Immature natural killer cell (primary cell): ENCODE data around the gene GGTLC3. TPM values are rescaled to one million over a fixed set of nuclear protein-coding genes. Genes with fewer than 3 reads are reported as not detected.
"Not testable (repeated sequence)": the region's sequence is repeated elsewhere in the genome, so short reads cannot be mapped to it uniquely, and the experiment has no call there.

Source experiments
- DNase-seq, 3 donors: peaks; one replicate each; pipeline ENCODE4 v3.0.0; 2022; ENCODE audit warnings: mixed read lengths in 1 of 3
- H3K27ac Mint-ChIP-seq, 6 donors: one replicate each; pipeline ENCODE4 v1.8.0; 2020; ENCODE audit warnings: mixed read lengths in 6 of 6, mild to moderate bottlenecking in 5 of 6, inconsistent platforms in 4 of 6, moderate library complexity in 3 of 6
- H3K27me3 Mint-ChIP-seq, 3 donors: one replicate each; pipeline ENCODE4 v1.8.0; 2020 to 2021; ENCODE audit warnings: low read depth in 3 of 3, mild to moderate bottlenecking in 3 of 3, mixed read lengths in 3 of 3, moderate library complexity in 3 of 3, inconsistent platforms in 1 of 3
- H3K36me3 Mint-ChIP-seq, 3 donors: one replicate each; pipeline ENCODE4 v1.8.0; 2020; ENCODE audit warnings: mixed read lengths in 3 of 3, inconsistent platforms in 2 of 3, mild to moderate bottlenecking in 2 of 3
- H3K4me1 Mint-ChIP-seq, 2 donors: one replicate each; pipeline ENCODE4 v1.8.0; 2020; ENCODE audit warnings: inconsistent platforms in 2 of 2, mild to moderate bottlenecking in 2 of 2, mixed read lengths in 2 of 2, moderate library complexity in 1 of 2
- H3K4me3 Mint-ChIP-seq, 5 donors: one replicate each; pipeline ENCODE4 v1.8.0; 2020; ENCODE audit warnings: mild to moderate bottlenecking in 5 of 5, mixed read lengths in 5 of 5, inconsistent platforms in 3 of 5, moderate library complexity in 3 of 5
- H3K9me3 Mint-ChIP-seq, 6 donors: one replicate each; pipeline ENCODE4 v1.8.0; 2020; ENCODE audit warnings: mild to moderate bottlenecking in 6 of 6, mixed read lengths in 6 of 6, inconsistent platforms in 4 of 6, moderate library complexity in 3 of 6
- polyA plus RNA-seq, 3 donors: library from polyadenylated mRNA; unstranded; fragments of 300-500 nt; fragmentation: Illumina TruSeq; gene quantifications; one replicate each; pipeline ENCODE4 v1.2.3, GENCODE V29; 2021

GGTLC3 gene
- polyA plus RNA-seq, result not detected

- not testable (repeated sequence) for DNase-seq, H3K36me3 Mint-ChIP-seq, H3K4me1 Mint-ChIP-seq, H3K9me3 Mint-ChIP-seq, H3K4me3 Mint-ChIP-seq, H3K27me3 Mint-ChIP-seq, H3K27ac Mint-ChIP-seq
These were observed at the start of gene GGTLC3 for GRCh38 chr22:18518061-18518460. Gene GGTLC3 (minus strand): TSS chr22:18518161. CDS start chr22:18517897, 264 bp downstream.

- not testable (repeated sequence) for H3K4me3 Mint-ChIP-seq, H3K4me1 Mint-ChIP-seq, DNase-seq, H3K27ac Mint-ChIP-seq, H3K27me3 Mint-ChIP-seq, H3K36me3 Mint-ChIP-seq, H3K9me3 Mint-ChIP-seq
These were observed 42.4 kb upstream of the GGTLC3 start for GRCh38 chr22:18560099-18560974.

GRCh38 chr22:18558939-18559338, 41.0 kb upstream of the GGTLC3 start:
- not testable (repeated sequence) for H3K36me3 Mint-ChIP-seq, H3K9me3 Mint-ChIP-seq

GRCh38 chr22:18558516-18558915, 40.6 kb upstream of the GGTLC3 start:
- H3K36me3 Mint-ChIP-seq, H3K9me3 Mint-ChIP-seq, H3K27me3 Mint-ChIP-seq, H3K4me3 Mint-ChIP-seq, H3K4me1 Mint-ChIP-seq, H3K27ac Mint-ChIP-seq, DNase-seq: not testable (repeated sequence)

More at GRCh38 chr22:18558939-18559338, 41.0 kb upstream of the GGTLC3 start:
- H3K4me3 Mint-ChIP-seq, DNase-seq, H3K27ac Mint-ChIP-seq, H3K4me1 Mint-ChIP-seq, H3K27me3 Mint-ChIP-seq: not testable (repeated sequence)

GRCh38 chr22:18554280-18555256, 36.6 kb upstream of the GGTLC3 start:
- H3K9me3 Mint-ChIP-seq, H3K27me3 Mint-ChIP-seq, H3K4me1 Mint-ChIP-seq, H3K36me3 Mint-ChIP-seq, DNase-seq, H3K4me3 Mint-ChIP-seq, H3K27ac Mint-ChIP-seq: not testable (repeated sequence)

- not testable (repeated sequence) for H3K27ac Mint-ChIP-seq, DNase-seq, H3K9me3 Mint-ChIP-seq, H3K36me3 Mint-ChIP-seq, H3K27me3 Mint-ChIP-seq, H3K4me1 Mint-ChIP-seq, H3K4me3 Mint-ChIP-seq
These were observed 35.1 kb upstream of the GGTLC3 start for GRCh38 chr22:18552839-18553597.

GRCh38 chr22:18551046-18551445, 33.1 kb upstream of the GGTLC3 start:
- H3K27me3 Mint-ChIP-seq, H3K36me3 Mint-ChIP-seq, H3K27ac Mint-ChIP-seq, DNase-seq, H3K9me3 Mint-ChIP-seq, H3K4me3 Mint-ChIP-seq, H3K4me1 Mint-ChIP-seq: not testable (repeated sequence)

- not testable (repeated sequence) for DNase-seq, H3K4me1 Mint-ChIP-seq, H3K27me3 Mint-ChIP-seq, H3K36me3 Mint-ChIP-seq, H3K27ac Mint-ChIP-seq, H3K9me3 Mint-ChIP-seq, H3K4me3 Mint-ChIP-seq
These were observed 31.7 kb upstream of the GGTLC3 start for GRCh38 chr22:18549458-18550179.

- H3K36me3 Mint-ChIP-seq, H3K4me1 Mint-ChIP-seq, H3K4me3 Mint-ChIP-seq, H3K27ac Mint-ChIP-seq, H3K9me3 Mint-ChIP-seq, H3K27me3 Mint-ChIP-seq, DNase-seq: not testable (repeated sequence)
These were observed 26.7 kb upstream of the GGTLC3 start for GRCh38 chr22:18544615-18545014.

- not testable (repeated sequence) for H3K9me3 Mint-ChIP-seq, H3K4me3 Mint-ChIP-seq, H3K36me3 Mint-ChIP-seq, H3K4me1 Mint-ChIP-seq, DNase-seq, H3K27ac Mint-ChIP-seq, H3K27me3 Mint-ChIP-seq
These were observed 25.4 kb upstream of the GGTLC3 start for GRCh38 chr22:18543400-18543799.

GRCh38 chr22:18539994-18540393, 22.0 kb upstream of the GGTLC3 start:
- H3K27me3 Mint-ChIP-seq, H3K36me3 Mint-ChIP-seq, H3K9me3 Mint-ChIP-seq, H3K4me3 Mint-ChIP-seq, DNase-seq, H3K27ac Mint-ChIP-seq, H3K4me1 Mint-ChIP-seq: not testable (repeated sequence)

- not testable (repeated sequence) for H3K27ac Mint-ChIP-seq, H3K27me3 Mint-ChIP-seq, H3K36me3 Mint-ChIP-seq, H3K4me1 Mint-ChIP-seq, DNase-seq, H3K9me3 Mint-ChIP-seq, H3K4me3 Mint-ChIP-seq
These were observed 16.4 kb upstream of the GGTLC3 start for GRCh38 chr22:18534315-18534714.

- DNase-seq, H3K27me3 Mint-ChIP-seq, H3K9me3 Mint-ChIP-seq, H3K27ac Mint-ChIP-seq, H3K36me3 Mint-ChIP-seq, H3K4me3 Mint-ChIP-seq, H3K4me1 Mint-ChIP-seq: not testable (repeated sequence)
These were observed 15.7 kb upstream of the GGTLC3 start for GRCh38 chr22:18533633-18534032.
